SHP77 treated with DMSO at 0.1 percent for 48 hours (cell line): ENCODE results near the gene TXNDC16.

Source experiments
- DNase-seq: peaks from one replicate; lab custom pipeline; 2025; lab: John Stamatoyannopoulos, UW

Gene TXNDC16

DNA sequence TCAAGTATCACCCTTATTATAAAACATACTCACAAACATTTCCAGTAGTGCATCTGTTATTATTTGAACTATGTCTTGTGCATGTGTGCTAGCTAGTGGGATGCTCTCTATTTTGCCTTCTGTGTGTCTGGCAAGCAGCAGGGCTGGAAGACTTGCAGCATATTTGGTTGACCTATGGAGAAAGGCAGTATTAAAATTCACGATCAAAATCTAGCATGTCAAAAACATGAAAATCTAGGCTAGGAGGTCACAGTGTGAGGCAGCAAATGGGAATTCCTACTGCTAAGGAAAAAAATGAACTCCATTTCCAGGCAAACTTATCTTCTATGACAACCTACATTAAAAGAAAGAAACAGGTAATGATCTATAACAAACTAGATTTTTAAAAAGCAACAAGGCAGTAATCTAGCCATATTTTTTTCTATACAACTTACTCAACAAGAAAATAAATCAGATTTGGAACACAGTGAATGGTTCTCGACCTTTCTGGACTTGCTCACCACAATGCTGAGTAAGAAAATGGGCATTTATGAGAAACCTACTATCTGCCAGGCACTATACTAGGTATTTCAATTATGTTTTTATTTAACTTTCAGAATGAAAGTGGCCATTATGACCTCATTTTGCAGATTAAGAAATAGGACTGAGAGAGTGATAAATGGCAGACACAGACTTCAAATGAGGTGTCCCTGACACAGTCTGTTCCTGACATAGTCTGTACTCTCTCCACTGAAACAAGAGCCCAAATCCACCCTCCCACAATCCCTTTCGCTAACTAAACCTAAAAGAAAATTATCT lies 96.8 kb downstream of the TXNDC16 start:
- DNase-seq, result no peak

DNA sequence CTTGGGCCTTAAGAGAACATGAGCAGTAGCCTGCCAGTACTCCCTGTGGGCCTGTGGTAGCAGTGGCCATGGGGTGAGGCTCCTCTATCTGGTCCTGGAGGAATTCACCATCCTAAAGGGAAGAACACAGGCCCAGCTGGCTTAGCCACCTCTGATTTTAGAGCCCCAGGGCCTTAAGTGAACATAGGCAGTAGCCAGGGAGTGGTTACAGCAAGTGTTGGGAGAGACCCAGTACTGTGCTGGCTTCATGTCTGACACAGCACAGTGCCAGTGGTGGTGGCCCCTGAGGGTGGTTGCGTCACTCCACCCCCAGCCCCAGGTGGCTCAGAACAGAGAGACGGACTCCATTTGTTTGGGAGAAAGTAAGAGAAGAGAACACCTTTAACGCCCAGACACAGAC lies 105.1 kb downstream of the TXNDC16 start:
- DNase-seq, result no peak

DNA sequence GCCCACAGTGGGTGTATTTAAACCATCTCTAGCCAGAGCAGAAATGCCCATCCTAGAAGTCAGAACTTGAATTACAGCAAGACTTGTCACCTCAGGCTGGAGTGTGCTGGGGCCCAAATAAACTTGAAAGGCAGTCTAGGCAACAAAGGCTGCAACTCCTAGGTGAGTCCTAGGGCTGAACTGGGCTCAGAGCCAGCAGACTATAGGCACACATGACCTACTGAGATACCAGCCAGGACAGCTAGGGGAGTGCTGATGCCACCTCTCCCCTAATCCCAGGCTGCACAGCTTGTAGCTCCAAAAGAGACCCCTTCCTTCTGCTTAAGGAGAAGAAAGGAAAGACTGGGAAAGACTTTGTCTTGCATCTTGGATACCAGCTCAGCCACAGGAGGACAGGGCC lies 106.0 kb downstream of the TXNDC16 start:
- DNase-seq, result no peak

DNA sequence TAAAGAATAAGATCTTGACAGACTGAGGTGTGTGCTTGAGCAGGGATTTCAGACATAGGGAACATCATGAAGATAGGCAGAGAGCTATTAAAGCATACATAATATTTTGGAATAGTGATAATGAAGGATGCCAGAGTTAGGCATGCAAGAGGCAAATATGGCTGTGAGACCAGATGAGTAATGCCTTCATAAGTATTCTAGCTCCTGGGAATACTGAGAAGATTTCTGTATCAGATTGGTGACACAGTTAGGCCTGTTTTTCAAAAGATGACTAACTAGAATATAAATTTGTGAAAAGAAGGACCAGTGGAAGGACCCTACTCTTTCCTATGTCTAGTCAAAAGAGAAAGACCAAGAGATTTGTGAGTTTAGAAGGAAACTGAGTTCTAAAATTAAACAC lies 108.8 kb downstream of the TXNDC16 start:
- DNase-seq, result no peak

DNA sequence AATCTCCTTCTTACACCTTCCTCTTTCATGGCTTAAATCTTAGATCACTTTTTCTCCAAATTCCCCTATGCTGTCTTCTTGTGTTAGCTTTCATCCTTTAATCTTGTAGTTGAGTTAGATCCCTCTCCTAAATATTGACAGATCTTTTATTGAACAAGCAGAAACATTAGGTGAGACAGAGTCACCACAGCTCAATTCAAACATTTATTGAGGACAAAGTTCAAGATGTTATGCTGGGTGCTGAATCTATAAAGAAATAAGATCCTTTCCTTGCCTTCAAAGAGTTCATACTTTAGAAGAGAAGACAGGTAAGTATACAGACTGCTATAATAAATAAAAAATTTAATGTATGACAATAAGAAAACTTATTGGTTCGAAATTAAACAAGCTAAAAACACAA lies 109.7 kb downstream of the TXNDC16 start:
- no peak for DNase-seq

DNA sequence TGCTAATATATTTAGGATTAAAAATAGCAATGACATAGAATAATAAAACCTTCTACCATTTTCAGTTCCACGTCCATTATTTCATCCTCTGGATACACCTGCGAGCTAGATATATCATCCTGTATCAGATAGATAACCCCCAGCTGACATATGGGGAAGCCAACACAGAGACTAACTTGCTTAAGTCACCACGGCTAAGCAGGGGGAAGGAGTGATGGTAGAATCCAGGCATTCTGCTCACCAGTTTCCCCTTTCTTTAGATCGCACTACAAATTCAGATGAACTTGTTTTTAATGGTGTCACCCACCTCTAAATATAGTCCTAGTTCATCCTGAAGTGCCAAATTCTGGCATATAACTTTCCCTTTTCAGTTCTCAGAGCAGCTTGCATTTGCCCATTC lies 110.1 kb downstream of the TXNDC16 start:
- no peak for DNase-seq

DNA sequence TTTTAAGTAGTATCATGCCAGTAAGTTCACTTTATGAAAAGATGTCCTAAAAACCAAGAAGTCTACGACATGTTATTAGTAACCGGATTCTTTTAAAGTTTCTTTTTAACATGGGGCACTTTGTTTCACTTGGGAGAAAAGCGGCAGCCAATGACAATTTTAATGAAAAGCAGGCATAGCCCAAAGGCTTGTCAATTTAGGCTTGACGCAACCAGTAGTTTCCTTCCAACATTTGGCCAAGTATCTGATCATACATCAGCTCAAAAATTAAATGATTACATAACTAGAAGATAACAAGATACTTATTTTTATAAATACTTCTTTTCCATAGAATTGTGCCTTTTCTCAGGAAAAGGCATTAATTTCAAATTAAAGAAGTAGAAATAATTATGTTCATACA lies 112.8 kb downstream of the TXNDC16 start:
- DNase-seq, result no peak

DNA sequence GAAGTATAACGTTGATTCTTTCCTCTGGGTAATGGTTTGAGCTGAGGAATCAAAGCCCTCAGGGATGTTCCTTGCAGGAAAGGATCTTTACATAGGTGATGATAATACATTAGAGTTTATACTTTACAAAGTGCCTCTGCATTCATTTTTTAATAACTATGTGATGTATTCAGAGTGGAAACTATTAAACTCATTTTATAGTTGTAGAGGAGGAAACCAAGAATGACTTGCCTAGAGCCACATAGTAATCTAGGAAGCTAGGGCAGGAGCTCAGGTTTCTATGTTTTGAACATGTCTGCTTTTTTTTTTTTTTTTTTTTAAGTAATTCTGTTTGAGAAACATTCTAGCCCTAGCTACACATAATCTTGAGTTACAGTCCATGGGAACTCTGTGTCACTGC lies 117.3 kb downstream of the TXNDC16 start:
- no peak for DNase-seq

DNA sequence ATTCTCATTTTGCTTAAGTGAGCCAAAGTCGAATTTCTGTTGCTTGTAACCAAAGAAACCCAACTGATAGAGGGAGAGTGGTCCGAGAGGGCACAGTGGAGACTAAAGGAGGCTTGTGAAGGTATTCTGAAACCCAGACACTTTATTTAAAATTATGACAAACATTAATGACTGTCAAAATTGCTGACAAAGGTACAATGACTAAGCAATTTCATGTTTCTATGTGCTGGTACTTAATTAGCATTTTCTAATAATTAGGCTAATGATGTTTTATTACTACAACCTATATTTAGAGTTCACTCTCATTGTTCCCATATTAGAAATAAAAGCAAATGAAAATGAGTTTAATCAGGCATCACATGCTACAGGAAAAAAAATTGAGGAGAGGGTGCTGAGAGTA lies 121.8 kb downstream of the TXNDC16 start:
- no peak for DNase-seq

DNA sequence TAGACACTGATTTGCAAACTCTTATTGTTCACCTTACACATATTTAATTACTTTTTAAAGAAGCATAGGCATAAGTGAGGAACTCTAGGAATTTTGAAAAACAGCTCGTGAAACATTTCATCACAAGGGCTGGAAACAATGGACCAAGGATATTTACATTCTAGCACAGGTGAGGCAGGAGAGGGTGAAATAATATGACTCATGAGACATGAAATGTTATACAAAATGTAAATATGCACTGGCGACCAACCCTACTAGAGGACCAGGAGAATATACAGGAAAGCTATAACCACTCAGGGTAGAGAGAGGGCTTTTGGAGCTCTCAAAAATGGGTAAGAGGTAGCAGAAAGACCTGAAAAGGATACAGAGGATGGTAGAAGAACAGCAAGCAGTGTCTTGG lies 122.9 kb downstream of the TXNDC16 start:
- no peak for DNase-seq

DNA sequence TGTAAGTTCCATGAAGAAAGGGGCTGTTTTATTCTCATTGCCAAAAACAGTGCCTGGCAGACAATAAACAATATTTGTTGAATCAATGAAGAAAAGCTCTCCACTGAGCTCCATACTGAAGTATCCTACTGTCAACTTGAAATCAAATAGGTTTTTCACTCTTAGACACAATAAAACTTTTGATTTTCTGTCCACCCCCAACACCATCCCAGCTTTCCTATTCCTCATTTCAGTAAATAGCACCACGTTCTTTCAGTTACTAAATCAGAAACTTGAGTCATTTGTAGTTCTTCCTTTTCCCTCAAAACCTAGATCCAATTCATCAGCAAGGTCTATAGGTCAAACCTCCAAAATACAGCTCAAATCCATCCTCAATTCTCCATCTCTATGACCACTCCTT lies 124.8 kb downstream of the TXNDC16 start:
- no peak for DNase-seq

DNA sequence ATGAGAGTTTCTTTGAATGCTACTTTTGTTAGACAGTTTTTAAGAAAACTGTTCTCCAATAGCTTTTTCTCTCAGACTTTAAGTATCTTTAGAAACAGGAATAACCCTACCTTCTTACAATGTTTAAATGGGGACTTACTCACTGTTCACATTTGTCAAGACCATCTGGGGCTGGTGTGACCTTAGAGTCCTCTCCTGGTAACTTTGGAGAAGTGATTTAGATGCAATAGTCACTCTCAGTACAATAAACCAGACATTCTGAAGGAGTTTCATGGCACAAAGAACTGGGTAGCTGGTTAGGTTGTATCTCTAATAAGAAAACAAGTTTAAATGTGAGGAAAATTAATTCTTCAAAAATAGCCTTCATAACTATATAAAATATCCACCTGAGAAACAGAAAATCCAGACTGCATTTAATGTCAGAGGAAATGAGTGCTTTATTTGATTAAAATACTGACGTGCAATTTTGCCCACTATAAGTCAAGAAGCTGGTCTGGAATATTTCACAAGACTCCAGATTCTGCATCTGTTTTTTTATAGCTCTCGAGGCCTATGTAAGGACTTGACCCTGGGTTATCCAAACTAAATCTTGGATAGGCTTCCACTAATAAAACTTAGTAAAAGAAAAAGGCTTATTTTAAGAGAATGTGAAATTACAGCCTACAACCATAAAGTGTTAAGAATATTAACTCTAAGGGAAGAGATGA lies 129.5 kb downstream of the TXNDC16 start:
- no peak for DNase-seq

DNA sequence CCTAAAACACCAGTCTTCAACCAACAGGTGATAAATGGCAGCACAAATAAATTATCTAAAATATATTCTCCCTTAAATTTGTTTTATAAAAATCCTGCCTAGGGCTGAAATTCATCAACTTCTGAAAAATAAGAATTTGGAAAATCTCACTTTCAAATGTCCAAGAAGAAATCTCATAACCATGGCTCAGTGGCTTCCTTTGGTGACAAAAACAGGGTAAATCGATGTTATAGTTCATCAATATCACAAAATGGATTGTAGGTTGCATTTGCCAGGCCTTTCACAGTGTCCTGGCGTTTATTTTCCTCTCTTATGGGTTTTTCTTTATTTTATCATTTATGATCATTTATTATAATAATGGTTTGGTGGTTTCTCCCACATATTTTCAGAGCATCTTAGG lies 135.2 kb downstream of the TXNDC16 start:
- DNase-seq, result no peak

DNA sequence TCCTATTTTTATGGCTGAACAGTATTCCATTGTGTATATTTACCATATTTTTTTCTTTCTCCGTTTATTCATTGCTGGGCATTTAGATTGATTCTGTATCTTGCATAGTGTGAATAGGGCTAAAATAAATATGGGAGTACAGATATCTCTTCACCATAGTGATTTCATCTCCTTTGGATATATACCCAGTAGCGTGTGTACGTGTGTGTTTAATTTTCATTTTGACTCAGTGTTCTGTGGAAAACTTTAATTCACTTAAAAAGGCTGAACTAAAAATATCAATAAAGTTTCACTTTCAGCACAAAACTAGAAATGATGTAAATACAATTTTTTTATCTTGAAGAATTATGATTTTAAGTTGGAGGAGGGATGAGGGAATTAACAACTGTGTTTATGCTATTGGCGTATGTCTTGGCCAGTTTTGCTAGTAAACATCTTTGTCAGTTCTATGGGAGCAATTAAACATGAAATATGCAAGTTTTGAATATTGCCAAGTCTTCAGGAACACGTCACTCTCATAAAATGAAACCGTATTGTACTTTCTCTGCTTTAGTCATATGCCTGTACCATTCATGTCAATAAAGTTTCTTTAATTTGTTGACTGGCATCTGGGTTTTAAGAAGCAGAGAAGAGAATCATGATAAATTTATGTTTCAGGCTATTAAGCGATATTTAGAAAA lies 138.4 kb downstream of the TXNDC16 start:
- no peak for DNase-seq

DNA sequence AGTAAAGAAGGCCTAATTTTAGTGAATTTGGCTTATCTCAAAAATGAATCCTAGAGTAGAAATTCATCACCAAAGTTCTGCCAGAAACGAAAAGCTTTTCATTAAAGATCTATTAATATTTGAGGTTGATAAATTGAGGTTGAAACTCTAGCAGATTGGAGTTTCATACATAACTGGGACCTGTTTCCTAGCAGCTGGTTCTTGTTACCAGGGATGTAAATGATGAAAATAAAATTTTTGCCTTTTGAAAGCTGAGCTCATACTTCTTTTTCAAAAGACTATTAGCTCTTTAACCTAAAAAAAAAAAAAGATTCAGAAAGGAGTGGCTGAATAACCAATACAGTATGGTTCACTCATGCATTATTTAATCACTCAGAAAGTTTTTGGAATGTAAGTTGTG lies 139.9 kb downstream of the TXNDC16 start:
- no peak for DNase-seq

DNA sequence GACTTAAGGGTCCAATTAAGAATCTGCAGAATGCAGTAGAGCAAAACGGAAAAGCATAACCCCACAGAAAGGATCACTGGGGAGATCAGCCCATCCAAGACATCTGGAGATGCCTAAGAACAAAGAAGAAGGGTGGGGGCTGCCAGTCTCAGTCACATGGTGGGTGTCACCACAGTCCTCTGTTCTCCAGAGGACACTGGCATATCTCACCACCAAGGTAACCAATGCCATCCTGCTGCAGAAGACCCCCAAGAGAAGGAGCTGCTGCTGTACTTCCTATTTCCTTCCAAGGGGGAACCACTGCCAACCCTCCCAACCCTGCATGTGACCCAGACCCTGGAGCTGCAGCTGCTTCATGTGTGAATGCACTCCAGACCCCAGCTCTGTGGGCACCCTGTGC lies 147.0 kb downstream of the TXNDC16 start:
- no peak for DNase-seq

DNA sequence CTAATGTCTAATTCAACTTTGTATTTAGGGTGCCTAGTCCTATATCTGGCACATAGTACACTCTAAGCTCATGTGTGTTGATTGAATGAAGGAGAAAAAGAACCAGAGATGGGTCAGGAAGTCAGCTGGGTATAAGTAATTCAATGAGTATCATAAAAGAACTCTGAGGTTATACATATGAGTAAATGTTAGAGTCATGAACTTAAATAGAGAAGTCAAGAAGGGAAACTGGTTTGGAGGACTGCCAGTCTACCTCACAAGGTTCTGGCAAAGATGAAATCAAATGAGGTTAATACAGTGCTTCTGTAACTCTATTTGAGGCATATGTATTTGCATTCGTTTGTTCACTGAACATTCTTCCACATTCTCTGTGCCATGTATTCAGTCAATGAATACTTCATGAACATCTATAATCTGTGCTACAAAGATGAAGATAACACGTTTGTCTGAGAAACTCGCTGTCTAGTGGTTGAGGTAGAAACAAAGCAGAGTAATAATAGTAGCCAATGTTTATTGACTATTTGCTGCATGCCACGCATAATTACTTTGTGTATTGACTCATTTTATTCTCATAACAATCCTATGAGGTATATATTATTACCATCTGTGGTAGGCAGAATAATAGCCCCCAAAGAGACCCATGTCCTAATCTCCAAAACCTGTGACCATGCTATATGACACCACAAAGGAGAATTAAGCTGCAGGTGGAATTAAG lies 149.3 kb downstream of the TXNDC16 start:
- DNase-seq, result no peak

DNA sequence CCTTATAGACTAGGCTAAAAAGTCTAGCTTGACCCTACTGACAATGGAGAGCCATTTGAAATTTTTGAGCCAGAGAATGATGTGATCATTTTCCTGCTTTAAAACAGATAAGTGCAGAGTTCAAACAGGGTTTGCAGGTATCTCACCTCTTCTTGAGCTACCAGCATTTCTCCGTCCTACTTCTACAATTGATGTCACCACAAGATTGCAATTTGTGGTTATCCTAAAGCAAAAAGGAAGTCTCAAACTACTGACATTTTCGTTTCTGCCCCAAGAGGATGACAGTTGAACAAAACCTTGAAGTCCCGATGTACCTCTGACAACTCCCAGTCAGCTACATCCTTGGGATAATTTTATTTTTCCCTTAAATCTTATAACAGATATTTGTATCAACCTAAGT lies 151.5 kb downstream of the TXNDC16 start:
- DNase-seq, result no peak

DNA sequence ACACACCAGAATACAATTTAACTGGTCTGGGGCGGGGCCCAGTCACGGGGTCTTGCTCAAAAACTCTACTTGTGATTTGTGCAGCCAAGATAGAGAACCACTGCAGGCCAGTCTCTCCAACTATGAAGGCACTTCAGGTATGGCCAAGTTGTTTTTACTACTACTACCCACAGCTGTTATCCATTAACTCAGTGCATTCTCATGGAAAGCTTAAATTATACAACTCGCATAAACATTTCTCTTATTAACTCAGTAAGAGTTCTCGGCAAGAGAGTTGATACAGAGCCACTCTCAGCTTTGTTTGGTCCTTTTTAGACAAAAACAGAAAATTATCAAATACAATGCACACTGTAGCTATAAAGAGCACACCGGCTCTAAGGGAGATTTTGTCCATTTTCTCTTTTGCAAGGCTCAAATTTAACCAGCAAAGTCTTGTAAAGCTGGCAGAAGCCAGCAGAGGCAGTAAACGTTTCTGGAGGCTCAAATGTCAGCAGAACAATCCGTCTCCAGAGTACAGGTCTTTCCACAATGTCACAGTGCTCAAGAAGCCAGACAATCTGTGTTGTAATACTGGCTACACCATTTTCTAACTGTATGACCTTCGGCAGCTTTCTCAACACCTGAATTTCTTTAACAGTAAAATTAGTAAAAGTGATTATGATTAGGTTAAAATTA lies 152.2 kb downstream of the TXNDC16 start:
- no peak for DNase-seq

DNA sequence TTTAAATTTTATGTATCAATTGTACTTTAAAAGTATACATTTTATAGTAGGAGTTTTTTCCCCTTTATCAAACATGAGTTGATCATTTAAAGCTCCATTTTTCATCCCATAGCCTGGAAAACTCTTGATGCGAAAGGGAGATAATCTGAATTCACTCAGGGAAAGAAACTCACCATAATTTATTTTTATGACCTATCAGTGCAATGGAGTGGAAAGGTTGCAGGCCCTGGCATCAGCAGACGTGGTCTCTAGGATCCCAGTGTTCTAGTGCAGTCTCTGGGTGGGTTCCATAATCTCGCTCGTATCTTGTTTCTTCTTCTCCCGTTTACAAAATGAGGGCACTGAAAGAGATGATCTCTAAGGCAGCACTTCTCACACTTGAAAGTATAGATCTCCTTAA lies 153.2 kb downstream of the TXNDC16 start:
- no peak for DNase-seq

DNA sequence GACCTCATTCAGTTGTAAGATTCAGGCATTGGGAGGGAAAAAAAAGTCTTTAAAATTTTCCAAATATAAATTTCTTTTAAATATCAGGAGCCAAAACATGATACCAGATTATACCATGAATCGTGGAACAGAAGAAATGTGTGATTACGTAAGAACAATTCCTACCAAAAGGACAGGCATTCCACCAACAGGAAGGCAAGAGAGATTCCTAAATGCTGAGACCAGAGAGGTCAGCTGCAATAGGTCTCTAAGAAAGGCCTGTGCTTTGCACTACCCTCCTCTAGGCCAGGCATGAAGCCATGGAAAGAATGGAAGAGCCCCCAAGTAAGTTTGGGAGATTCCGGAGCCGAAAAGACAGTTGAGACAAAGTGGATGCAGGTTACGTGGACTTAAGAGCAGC lies 154.5 kb downstream of the TXNDC16 start:
- DNase-seq, result no peak

DNA sequence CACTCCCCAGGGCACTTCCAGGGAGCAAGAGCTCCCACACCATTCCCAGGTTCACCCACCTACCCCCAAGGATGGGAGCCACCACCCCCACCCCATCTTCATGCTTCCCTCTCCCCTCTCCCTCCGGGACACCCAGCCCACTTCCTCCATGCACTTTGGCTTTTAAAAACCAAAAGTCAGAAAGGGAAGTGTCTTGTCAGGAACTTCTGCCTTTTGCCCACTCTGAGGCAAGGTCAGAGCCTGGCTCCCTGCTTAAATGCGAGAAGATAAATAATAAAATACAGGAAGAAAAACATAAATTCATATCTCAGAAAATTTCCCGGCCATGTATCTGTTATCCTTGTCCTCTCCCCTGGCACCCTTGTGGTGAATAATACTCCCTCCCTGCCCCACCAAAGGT lies 156.6 kb downstream of the TXNDC16 start:
- DNase-seq, result no peak
